Measurements from ENCODE around the gene KRTAP12-1. TPM values are rescaled to one million over a fixed set of nuclear protein-coding genes. Genes with fewer than 3 reads are reported as not detected.

The KRTAP12-1 gene
- total RNA-seq: not detected

GRCh38 chr21:44681861-44682579, at the start of gene KRTAP12-1:
TSS of gene KRTAP12-1 (minus strand) at chr21:44682163. CDS start at chr21:44682123, 40 bp downstream.

GRCh38 chr21:44711327-44712202, 29.6 kb upstream of the KRTAP12-1 start, which contains the start of gene TSPEAR:
TSS of gene TSPEAR (minus strand) at chr21:44711572. CDS start at chr21:44711514, 58 bp downstream.

DNA sequence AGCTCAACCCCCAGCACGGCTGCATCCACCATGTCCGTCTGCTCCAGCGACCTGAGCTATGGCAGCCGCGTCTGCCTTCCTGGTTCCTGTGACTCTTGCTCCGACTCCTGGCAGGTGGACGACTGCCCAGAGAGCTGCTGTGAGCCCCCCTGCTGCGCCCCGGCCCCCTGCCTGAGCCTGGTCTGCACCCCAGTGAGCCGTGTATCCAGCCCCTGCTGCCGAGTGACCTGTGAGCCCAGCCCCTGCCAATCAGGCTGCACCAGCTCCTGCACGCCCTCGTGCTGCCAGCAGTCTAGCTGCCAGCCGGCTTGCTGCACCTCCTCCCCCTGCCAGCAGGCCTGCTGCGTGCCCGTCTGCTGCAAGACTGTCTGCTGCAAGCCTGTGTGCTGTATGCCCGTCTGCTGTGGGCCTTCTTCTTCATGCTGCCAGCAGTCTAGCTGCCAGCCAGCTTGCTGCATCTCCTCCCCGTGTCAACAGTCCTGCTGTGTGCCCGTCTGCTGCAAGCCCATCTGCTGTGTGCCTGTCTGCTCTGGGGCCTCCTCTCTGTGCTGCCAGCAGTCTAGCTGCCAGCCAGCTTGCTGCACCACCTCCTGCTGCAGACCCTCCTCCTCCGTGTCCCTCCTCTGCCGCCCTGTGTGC, 15.3 kb upstream of the KRTAP12-1 start, which contains the start of gene KRTAP10-12:
Gene KRTAP10-12, plus strand, starts transcription at position 1 of the 639 bp plus-strand sequence. Its CDS starts 30 bp downstream, at position 31.

GRCh38 chr21:44666401-44667320, 15.3 kb downstream of the KRTAP12-1 start, which contains the start of gene KRTAP12-2:
TSS of gene KRTAP12-2 (minus strand) at chr21:44666927. CDS start at chr21:44666886, 41 bp downstream.

GRCh38 chr21:44657635-44658540, 24.1 kb downstream of the KRTAP12-1 start, which contains the start of gene KRTAP12-3:
TSS of gene KRTAP12-3 (plus strand) at chr21:44657932. CDS start at chr21:44657980, 48 bp downstream.

DNA sequence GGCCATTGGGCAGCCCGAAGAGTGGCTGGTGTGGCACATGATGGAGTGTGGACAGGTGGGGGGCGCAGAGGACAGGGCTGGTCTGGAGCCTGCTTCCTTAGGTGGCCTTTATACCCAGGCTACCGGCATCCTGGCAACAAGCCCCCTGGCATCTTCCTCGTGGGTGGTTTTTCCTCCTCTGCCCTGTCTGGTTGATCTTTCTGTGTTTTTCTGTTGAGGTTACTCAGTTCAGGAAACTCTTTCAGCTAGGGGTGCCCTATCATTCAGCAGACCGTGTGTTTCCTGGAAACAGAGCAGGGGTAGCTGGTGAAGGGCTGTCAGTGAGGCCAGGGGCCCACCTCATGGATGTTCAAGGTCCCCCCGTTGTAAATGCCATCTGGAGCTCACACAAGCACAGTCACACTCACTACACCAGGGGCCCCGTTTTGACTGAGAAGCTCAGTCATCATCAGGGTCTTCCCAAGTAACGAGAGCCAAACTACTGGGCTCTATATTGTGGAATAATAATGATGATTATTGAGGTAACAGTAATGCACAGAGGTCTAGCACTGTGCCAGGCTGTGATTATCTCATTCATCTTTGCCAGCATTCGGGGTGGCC, 27.3 kb downstream of the KRTAP12-1 start, which contains the start of gene KRTAP12-4:
Gene KRTAP12-4, minus strand, starts transcription at position 84 of the 600 bp plus-strand sequence. Its CDS starts 45 bp downstream, at position 39.

GRCh38 chr21:44646366-44647221, 35.4 kb downstream of the KRTAP12-1 start, which contains the start of gene KRTAP10-11:
TSS of gene KRTAP10-11 (plus strand) at chr21:44646414. CDS start at chr21:44646459, 45 bp downstream.

GRCh38 chr21:44637018-44637850, 44.7 kb downstream of the KRTAP12-1 start, which contains the start of gene KRTAP10-10:
TSS of gene KRTAP10-10 (plus strand) at chr21:44637356. CDS start at chr21:44637418, 62 bp downstream.

Small RNA genes lying within 50 kb of the gene (small RNA-seq; reads per million reads assigned to genes)
- 0 reads per million in 2 donors for gene KRTAP12-6P

Other genes with a start within 250 kb of the KRTAP12-1 start
- 1 to 10 TPM; 1.7 to 3.1 TPM for gene LRRC3, start 226.7 kb downstream of the KRTAP12-1 start, total RNA-seq
- gene KRTAP10-1, start 142.0 kb downstream of the KRTAP12-1 start, total RNA-seq: not detected
- gene KRTAP10-2, start 130.7 kb downstream of the KRTAP12-1 start, total RNA-seq: not detected
- not detected for gene KRTAP10-3, start 123.4 kb downstream of the KRTAP12-1 start, total RNA-seq
- gene KRTAP10-4, start 108.4 kb downstream of the KRTAP12-1 start, total RNA-seq: not detected
- not detected for gene KRTAP10-5, start 101.6 kb downstream of the KRTAP12-1 start, total RNA-seq
- gene KRTAP10-6, start 89.7 kb downstream of the KRTAP12-1 start, total RNA-seq: not detected
- gene KRTAP10-7, start 81.6 kb downstream of the KRTAP12-1 start, total RNA-seq: not detected
- gene KRTAP10-8, start 70.1 kb downstream of the KRTAP12-1 start, total RNA-seq: not detected
- not detected for gene KRTAP10-9, start 55.1 kb downstream of the KRTAP12-1 start, total RNA-seq
- gene KRTAP10-10, start 44.8 kb downstream of the KRTAP12-1 start, total RNA-seq: not detected
- gene KRTAP10-11, start 35.7 kb downstream of the KRTAP12-1 start, total RNA-seq: not detected
- gene KRTAP12-4, start 27.5 kb downstream of the KRTAP12-1 start, total RNA-seq: not detected
- gene KRTAP12-3, start 24.2 kb downstream of the KRTAP12-1 start, total RNA-seq: not detected
- not detected for gene KRTAP12-2, start 15.2 kb downstream of the KRTAP12-1 start, total RNA-seq
- not detected for gene KRTAP10-12, start 15.0 kb upstream of the KRTAP12-1 start, total RNA-seq
- gene TSPEAR, start 29.4 kb upstream of the KRTAP12-1 start, total RNA-seq: not detected
- 100 to 1,000 TPM in 1 of 2 donors, 10 to 100 TPM in 1; 88.1 to 144 TPM for gene UBE2G2, start 119.7 kb upstream of the KRTAP12-1 start, total RNA-seq
- 10 to 100 TPM; 70.2 to 90.6 TPM for gene SUMO3, start 135.9 kb upstream of the KRTAP12-1 start, total RNA-seq
- 100 to 1,000 TPM; 254 to 261 TPM for gene PTTG1IP, start 191.5 kb upstream of the KRTAP12-1 start, total RNA-seq
- gene ITGB2, start 238.7 kb upstream of the KRTAP12-1 start, total RNA-seq: under 1 TPM in 1 of 2 donors, not detected in 1; under 0.01 TPM